HG03196 (cell line): ENCODE measurements around the gene RAB4A.

ENCODE experiments used
- ATAC-seq: cut with Tn5 transposase; IDR thresholded peaks from one replicate; pipeline ENCODE4 v1.9.1; 2021; ENCODE audit not compliant: unreplicated experiment

The RAB4A gene

DNA sequence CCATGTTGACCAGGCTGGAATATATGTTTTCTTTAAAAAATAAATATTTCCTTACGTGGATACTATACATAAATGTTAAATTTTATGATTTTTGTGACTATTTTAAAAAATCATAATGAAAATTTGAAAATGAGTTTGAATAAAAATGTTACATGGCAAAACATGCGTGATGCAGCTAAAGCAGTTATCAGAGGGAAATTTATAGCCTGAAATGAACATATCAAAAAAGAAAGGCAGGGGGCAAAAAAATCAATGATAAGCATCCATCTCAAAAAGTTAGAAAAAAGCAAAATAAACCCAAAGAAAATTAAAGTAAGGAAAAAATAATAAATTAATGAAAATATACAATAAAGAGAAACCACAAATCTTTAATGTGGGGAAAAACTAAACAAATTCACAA lies 63.4 kb downstream of the RAB4A start:
- no peak for ATAC-seq

- no peak for ATAC-seq
Measured at GRCh38 chr1:229334716-229335115, 63.8 kb downstream of the RAB4A start.

DNA sequence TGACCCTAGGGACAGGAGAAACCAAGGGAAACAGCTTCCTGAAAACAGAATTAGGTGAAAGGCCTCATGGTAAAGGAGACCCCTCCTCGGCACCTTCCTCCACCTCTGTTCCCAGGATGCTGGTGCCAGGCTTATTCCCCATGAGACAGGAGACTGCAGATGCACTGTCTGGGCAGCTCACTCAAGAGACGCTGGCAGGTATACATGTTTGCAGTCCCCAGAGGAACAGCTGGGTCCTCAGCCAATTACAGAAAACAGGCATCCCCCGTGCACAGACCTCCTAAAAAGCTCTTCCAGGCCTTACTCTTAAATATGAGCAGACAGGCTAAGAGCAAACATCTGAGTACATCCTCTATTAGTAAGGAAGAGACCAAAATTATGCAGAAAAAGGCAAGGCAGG lies 65.4 kb downstream of the RAB4A start:
- no peak for ATAC-seq

DNA sequence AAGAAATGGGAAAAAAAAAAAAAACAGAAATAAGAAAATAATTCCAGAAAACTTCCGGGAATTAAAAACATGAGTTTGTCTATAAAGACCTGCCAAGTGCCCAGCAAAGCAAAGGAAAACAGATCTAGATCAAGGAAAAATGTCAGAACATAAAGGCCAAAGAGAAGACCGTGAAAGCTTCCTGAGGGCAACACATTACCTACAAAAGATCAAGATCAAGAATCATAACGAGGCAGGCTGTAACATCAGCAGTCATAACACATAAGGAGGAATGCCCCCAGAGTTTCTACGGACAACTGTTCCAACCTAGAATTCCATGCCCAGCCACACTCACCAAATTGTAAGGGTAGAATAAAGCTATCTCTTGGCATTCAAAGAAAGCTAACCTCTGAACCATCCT lies 68.2 kb downstream of the RAB4A start:
- ATAC-seq, result no peak

GRCh38 chr1:229339520-229339919 lies 68.6 kb downstream of the RAB4A start:
- no peak for ATAC-seq

DNA sequence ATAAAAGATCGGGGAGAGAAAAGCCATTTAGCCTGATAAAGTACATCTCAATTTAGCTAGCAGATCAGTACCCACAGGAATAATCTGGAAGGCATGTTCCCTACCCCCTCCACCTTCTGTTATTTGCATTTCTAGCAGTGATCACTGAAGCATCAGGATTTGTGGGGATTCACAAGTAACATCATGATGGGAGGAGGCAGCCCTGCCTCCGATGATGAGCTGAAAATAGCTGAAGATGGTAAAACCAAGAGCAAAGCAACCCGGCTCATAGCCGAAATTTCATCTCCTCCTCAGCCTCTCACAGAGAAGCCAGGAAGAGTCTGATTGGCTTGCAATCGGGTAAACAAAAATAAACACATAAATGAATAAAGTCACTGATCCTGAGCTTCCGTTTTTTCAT lies 69.6 kb downstream of the RAB4A start:
- ATAC-seq, result no peak

GRCh38 chr1:229341774-229342655 lies 71.1 kb downstream of the RAB4A start:
- peak; percentile 67 for ATAC-seq

- ATAC-seq, result peak; percentile 36
Measured at GRCh38 chr1:229342656-229343569, 72.0 kb downstream of the RAB4A start, which contains the start of gene CCSAP. Gene CCSAP, minus strand, starts transcription at chr1:229343047. Its CDS starts 582 bp downstream, at chr1:229342465.

- no peak for ATAC-seq
Measured at GRCh38 chr1:229344139-229344538, 73.2 kb downstream of the RAB4A start.

- ATAC-seq, result no peak
Measured at GRCh38 chr1:229344937-229345684, 74.2 kb downstream of the RAB4A start.

- no peak for ATAC-seq
Measured at GRCh38 chr1:229347528-229347927, 76.6 kb downstream of the RAB4A start.

- ATAC-seq, result no peak
Measured at GRCh38 chr1:229349463-229350385, 78.8 kb downstream of the RAB4A start.

GRCh38 chr1:229352975-229353374 lies 82.1 kb downstream of the RAB4A start:
- ATAC-seq, result no peak

- ATAC-seq, result no peak
Measured at GRCh38 chr1:229354226-229354625, 83.3 kb downstream of the RAB4A start.
